A204.1 (cell line): ENCODE measurements around the gene ERF.
A peak's percentile ranks its signal among the peaks of the same experiment; 100 is the strongest.

Experiments
- FAIRE-seq: peaks from 2 replicates; lab custom pipeline; 2012; peaks lifted over from hg19 to GRCh38; lab: Jason Lieb, UNC

Gene ERF

GRCh38 chr19:42253245-42254088 is 1.5 kb downstream of the ERF start:
- no peak for FAIRE-seq

GRCh38 chr19:42252365-42253244 is 2.3 kb downstream of the ERF start:
- FAIRE-seq: no peak

- no peak for FAIRE-seq
Observed at GRCh38 chr19:42251572-42252358, 3.2 kb downstream of the ERF start.

- FAIRE-seq: no peak
Observed at GRCh38 chr19:42250666-42251531, 4.0 kb downstream of the ERF start.

GRCh38 chr19:42250183-42250665 is 4.7 kb downstream of the ERF start:
- no peak for FAIRE-seq

GRCh38 chr19:42249769-42250168 is 5.2 kb downstream of the ERF start:
- FAIRE-seq: no peak

- no peak for FAIRE-seq
Observed at GRCh38 chr19:42249149-42249750, 5.7 kb downstream of the ERF start.

- no peak for FAIRE-seq
Observed at GRCh38 chr19:42248270-42249148, 6.4 kb downstream of the ERF start.

GRCh38 chr19:42247640-42248199 is 7.2 kb downstream of the ERF start:
- no peak for FAIRE-seq

GRCh38 chr19:42246922-42247639 is 7.8 kb downstream of the ERF start:
- FAIRE-seq: no peak

GRCh38 chr19:42246143-42246921 is 8.6 kb downstream of the ERF start:
- no peak for FAIRE-seq

GRCh38 chr19:42245231-42245630 is 9.7 kb downstream of the ERF start:
- FAIRE-seq: no peak

GRCh38 chr19:42244347-42245220 is 10.3 kb downstream of the ERF start:
- peak; percentile 93 for FAIRE-seq

- FAIRE-seq: peak; percentile 95
Observed at GRCh38 chr19:42242512-42243409, 12.2 kb downstream of the ERF start, which contains the start of gene GSK3A. TSS of gene GSK3A (minus strand) at chr19:42242602. CDS start at chr19:42242465, 137 bp downstream.

GRCh38 chr19:42242069-42242511 is 12.8 kb downstream of the ERF start:
- FAIRE-seq: no peak

- FAIRE-seq: no peak
Observed at GRCh38 chr19:42241279-42241678, 13.6 kb downstream of the ERF start.
